GM18498 (cell line): ENCODE data around the gene HOMEZ.

Source experiments
- ATAC-seq: cut with Tn5 transposase; IDR thresholded peaks from one replicate; pipeline ENCODE4 v1.9.1; 2021; ENCODE audit warnings: mild to moderate bottlenecking, moderate library complexity; ENCODE audit not compliant: unreplicated experiment

Gene HOMEZ

DNA sequence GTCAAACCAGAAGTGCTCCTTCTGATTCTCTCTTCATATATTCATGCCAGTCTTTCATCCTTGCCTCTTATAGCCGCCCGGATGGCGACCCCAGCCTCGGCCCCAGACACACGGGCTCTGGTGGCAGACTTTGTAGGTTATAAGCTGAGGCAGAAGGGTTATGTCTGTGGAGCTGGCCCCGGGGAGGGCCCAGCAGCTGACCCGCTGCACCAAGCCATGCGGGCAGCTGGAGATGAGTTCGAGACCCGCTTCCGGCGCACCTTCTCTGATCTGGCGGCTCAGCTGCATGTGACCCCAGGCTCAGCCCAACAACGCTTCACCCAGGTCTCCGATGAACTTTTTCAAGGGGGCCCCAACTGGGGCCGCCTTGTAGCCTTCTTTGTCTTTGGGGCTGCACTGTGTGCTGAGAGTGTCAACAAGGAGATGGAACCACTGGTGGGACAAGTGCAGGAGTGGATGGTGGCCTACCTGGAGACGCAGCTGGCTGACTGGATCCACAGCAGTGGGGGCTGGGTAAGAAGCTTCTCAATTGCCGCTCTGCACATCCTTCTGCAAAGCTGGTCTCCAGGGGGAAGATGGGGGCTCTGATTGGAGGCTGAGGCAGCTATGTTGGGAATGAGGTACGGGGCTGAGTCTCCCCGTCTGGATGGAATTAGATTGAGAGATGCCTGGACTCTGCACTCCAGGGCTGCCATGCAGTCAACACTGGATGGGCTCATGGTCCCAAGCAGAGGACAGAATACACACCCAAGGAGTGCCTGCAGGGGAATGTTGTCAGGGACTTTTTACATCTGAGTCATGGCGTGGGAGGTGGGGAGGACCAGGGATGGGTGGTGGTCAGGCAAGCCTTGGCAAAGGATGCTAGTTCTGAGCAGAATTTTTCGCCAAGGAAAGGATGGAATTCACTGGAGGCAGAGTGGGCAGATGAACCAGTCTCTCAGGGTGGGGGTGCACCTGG, 22.0 kb upstream of the HOMEZ start:
- no peak for ATAC-seq

DNA sequence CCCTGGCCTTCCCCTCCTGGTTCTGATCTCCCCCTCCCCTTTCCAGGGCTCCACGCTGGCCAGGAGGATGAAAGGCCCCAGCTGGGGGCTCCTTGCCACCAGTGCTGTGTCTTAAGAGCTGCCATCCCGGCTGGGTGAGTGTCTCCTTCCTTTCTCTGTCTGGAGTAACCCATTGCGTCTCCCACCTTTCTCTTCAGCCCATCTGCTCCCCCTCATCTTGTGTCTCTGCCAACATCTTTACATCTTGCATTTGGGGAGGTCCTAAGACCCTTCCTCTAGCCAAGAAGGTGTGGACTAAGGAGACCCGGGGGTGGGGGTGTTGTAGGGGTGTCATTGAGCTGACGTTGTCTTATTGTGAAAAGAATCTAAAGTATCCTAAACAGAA, 21.2 kb upstream of the HOMEZ start:
- ATAC-seq, result no peak

DNA sequence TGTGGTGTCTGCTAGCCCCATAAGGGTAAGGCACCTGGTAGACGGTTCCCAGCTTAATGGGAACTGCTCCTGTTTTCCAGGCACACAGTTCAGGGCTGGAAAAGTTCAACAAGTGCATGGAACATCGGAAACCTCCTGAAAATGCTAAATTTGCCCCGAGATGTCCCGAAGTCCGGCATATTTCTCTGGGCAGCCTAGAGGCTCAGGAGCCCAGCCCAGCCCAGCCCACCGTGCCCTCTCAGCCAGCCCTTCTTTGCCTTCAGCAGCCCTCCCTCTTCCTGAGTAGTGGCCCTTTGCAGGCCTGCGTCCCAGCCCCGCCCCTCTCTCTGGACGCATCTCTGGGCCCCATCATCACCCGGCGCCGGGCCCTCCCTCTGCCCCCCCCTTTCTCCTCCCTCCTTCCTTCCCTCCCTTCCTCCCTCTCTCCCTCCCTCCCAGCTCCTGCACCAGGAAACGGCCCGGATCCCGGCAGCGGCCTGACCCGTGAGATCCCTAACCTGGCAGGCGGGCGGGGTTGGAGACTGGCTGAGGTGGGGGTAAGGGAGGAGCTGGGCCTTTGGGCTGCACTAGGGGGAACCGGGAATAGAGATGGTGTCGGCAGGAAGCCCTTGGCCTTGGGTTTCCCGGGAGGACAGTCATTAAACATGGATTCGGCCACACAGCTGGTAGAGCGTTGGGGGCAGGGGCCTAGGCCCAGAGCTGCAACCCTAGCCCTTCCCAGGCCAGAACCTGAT, 20.6 kb upstream of the HOMEZ start, which contains the start of gene BCL2L2:
TSS of gene BCL2L2 (plus strand) at position 422 of the 734 bp plus-strand sequence. CDS start 935 bp downstream, outside the sequence.
- no peak for ATAC-seq

DNA sequence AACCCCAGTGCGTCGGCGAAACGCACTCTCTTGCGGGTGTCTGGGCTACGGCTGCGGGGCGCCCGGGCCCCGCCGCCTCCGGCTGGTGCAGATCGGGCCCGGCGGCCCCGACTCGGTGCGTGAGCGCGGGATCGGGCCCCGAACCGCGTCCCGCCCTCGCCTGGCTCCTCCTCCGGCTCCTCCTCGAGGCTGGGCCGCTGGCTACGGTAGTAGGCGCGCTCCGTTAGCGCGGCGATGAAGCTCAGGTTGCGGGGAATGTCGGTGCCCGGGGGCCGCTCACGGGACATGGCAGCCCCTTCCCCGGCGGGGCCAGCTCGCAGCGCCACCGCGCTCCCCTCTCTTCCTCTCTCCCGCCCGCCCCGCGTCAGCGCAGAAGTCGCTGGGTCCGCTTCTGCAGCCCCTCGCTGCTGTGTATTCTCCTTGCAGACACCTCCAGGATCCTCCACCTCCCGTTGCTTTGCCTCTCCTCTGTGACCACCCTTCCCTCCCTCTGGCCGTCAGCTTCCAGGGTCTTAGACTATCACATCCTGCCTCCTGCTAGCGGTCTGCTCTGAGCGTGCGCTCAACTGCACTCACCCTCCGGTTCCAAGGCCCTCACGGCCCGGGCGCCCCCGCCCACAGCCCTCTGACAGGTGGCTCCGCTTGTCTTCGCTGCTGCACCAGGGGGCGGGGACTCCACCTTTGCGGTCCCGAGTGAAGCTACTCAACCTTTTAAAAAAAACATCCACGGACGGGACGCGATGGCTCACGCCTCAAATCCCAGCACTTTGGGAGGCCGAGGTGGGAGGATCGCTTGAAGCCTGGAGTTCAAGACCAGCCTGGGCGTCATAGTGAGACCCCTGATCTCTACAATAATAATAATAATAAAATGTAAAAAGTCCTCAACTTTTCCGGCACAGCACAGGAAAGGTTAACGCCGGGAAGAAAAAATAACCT, 16.6 kb upstream of the HOMEZ start, which contains the start of gene PPP1R3E:
TSS of gene PPP1R3E (minus strand) at position 570 of the 936 bp plus-strand sequence. CDS start at position 287, 283 bp downstream.
- ATAC-seq, result peak; percentile 32

DNA sequence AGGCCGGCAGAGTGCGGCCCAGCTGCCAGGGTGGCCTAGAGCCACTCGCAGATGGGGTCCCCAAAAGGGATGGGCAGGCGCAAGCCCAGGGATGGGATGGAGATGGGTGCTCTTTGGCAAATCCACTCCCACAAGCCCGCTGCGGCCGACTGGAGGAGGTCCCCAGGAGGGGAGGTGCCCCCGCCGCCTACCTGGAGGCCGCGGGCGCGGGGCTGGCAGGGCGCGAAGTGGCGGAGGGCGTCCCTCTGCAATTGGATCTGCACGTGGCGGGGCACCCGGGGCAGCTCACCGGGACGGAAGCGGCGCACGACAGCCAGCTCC, 16.0 kb upstream of the HOMEZ start:
- ATAC-seq, result peak; percentile 22

DNA sequence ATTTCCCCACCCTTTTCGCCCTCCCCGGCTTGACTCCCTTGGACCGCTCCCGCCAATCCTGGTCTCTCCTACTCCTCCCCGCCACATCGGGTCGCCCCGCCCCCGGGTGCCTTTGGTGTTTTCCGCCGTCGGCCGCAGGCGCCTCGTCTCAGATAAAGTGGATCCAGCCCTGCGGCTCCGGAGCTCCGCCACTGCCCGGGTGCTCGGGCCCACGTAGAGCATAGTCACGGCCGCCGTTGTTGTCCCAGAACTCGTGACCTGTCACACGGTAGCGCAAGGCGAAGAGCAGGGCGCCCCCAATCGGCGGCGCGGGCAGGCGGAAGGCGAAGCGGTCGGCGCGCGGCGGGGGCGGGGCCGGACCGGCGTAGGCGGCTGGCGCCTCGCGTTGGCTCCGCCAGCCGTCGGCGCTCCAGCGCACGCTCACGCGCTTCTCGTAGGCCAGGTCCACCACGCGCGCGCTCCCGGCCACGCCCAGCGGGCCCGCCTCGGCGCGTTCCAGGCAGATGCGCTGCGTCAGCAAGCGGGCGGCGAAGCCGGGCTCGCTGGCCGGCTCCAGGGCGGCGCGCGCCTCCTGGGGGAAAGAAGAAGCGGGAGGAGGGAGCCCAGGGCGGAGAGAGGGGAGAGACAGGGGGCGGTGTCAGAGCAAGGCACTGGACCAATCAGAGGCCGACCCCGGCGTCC, 15.5 kb upstream of the HOMEZ start:
- peak; percentile 79 for ATAC-seq

DNA sequence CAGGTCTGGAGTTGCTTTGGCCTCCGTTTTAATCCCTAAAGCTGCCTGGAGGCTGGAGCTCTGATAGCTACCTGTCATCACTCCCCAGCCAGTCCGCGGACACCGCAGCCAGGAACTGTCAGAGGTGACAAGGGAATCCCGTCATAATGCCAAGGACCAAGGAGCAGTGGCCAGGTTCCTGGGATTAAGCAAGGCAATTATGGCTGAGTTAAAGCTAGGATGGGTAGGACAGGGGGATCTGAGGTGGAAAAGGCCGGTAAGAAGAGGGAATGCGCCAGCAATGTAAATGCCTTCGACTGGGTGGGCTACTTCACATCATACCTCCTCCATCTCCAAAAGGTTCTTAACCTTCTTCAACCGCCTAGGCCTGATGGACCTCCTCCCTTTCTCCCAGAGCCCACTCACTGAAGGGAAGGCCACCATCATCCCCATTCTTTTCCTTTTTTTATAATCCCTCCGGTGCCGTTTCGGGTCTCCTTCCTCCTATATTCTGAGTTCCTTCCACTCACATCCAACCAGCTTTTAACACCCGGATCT, 14.8 kb upstream of the HOMEZ start:
- ATAC-seq, result no peak

DNA sequence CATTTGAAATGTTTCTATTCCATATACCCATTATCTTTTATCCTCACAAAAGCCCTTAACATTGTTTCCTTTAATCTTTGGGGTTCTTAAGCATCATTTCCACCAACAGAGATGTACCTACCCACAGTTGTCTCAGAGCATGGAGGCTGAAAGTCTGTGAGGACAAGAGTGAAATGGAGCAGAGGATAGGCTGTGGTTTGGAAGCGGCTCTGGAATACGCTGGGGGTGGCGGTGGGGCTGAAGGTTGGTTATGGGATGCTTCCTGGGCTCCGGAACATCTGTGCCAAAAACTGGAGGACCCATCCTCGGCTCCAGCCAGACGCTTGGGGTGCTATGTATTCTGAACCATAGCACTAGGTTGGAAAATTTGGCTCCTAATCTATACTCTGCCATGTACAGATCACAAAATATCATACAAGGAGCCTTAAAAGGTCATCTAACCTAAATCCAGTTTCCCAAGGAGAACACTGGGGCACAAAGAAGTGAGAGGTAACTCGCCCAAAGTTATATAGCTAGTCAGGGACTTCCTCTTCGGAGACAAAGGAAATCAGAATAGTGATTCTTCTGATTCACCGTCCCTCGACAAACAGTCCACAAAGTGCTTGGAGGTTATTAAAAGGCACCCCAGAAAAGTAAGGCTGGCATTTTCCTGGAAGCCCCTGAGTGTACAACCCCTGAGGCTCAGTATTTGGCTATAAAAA, 14.2 kb upstream of the HOMEZ start:
- no peak for ATAC-seq

DNA sequence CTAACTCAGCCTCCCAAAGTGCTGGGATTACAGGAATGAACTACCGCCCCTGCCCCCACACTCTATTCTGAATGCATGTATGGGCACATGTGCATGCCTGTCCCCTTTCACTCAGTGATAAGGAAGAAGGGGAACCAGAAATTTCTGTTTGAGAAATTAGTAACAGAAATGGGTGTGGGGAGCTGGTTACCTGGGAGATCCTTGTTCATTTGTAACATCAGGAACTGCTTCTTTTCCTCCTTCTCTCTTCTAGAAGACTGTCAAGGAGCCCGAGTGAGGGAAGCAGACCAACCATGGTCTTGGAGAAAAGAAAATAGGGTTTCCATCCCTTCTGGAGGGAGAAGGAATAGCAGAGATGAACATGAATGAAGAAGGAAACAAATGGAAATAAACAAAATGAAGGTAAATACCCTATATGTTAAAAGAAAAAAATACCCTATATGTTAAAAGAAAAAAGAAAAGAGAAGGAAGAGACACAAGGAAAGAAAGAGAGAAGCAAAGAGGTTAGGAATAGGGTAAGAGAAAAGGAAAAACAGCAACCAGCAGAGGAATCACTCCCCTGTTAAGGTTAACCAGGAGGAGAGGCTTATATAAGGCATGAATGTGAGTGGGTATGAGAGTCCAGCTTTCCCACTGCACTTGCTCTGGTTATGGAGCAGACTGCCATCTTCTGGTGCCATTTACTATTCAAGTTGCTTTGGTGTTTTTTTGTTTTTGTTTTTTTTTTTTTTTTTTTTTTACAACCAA, 13.5 kb upstream of the HOMEZ start:
- ATAC-seq, result no peak

DNA sequence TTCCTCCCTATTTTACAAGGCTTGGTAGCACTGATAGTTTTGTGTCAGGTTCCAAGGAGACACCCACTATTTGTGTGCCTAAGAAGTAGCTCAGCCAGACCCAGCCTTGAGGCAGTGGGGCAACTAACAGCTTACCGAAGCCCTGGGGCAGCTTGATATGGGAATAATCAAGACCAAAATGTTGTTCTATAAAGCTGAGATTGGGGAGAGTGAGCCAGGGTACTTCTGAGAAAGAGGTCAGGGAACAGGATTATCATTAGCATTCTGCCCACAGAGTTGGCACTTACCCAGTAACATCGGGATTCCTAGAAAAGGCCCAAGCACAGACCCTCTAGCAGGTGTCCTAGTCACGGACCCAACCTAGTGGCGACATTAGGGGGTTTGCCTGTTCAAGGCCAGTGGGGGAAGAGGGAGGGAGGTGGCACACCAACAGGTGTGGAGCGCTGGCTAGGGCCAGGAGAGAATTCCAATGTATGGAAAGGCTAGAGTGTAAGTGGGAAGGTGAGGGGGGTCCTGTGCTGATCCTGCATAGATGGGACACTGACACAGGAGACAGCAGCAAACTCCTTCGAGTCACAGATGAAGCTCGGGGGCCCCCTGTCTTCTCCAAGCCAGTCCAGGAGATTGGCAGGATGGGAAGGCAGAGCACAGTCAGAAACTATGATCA, 11.8 kb upstream of the HOMEZ start:
- ATAC-seq, result no peak

DNA sequence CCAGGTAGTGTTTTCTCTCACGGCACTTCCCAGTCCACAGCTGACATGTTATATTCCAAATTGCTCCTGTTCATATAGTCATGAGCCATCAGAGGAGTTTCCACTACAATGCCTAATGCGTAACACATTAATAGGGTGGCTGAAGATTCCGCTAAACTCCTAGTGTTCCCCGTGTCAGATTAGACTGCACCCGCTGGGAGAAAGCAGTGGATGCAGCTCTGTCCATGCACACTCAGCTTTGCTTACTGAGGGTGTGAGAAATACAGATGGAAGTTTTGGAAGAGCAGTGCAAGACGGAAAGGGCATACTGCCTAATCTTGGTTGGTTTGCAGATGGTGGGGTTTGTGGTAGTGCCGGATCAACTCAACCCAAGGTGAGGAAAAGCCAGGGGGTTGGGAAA, 11.2 kb upstream of the HOMEZ start:
- no peak for ATAC-seq

DNA sequence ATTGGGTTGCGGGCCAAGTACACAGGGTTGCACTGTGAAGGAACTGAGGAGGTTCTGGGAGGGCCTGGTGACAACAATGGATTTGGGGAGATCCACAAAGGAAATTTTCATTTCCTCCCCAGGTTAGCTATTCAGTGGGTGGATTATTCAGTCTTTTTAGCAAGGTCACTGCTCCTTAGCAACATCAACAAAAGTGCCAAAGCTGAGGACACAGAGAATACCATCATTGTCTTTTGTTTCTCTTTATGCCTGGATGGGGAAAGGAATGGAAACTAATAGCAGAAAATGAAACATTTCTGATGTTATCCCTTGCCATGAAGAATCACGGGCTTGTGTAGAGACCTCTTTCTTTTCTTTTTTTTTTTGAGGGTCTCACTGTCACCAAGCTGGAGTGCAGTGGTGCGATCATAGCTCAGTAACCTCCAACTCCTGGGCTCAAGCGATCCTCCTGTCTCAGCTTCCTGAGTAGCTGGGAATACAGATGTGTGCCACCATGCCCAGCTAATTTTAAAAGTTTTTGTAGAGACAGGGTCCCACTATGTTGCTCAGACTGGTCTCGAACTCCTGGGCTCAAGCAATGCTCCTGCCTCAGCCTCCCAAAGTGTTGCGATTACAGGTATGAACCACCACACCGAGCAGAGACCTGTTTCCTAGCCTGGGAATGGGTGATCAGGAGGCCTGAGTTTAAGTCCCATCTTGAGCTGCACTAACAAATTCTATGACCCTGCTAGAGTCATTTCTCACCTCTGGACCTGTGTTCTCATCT, 10.3 kb upstream of the HOMEZ start:
- no peak for ATAC-seq

DNA sequence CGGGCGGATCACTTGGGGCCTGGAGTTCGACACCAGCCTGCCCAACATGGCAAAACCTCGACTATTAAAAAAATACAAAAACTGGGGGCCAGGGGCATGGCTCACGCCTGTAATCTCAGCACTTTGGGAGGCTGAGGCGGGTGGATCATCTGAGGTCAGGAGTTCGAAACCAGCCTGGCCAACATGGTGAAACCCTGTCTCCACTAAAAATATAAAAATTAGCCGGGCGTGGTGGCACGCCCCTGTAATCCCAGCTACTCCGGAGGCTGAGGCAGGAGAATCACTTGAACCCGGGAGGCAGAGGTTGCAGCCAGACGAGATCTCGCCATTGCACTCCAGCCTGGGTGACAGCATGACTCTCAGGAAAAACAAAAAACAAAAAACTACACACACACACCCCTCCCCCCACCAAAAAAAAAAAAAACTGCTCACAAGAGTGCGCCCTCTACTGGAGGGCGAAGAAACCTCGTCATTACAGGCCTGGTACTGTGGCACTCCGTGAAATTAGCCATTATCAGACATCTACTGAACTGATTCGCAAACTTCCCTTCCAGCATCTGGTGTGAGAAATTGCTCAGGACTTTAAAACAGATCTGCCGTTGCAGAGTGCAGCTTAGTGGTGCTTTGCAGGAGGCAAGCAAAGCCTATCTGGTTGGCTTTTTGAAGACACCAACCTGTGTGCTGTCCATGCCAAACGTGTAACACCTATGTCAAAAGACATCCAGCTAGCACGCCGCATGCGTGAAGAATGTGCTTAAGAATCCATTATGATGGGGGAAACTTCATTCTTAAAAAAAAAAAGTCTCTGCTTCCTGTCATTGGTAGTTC, 9.0 kb upstream of the HOMEZ start:
- no peak for ATAC-seq

DNA sequence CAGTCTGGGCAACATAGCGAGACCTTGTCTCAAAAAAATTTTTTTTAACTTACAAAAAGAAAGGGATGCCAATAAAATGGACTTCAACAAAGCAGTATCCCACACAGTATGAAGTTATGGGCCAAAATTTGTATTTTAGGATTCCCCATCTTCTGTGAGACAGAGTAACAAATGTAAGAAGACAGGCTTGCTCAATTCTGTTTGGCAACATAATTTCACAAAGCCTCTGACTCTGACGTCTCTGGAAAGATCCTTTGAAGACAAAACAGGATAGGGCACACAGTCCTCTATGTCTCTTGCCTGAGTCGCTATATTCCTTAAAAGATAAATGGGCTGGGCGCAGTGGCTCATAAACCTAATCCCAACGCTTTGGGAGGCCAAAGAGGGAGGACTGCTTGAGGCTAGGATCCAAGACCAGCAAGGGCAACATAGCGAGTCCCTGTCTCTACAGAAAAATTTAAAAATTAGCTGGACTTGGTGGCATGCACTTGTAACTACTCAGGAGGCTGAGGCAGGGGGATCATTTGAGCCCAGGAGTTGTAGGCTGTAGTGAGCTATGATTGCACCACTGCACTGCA, 1.1 kb upstream of the HOMEZ start:
- no peak for ATAC-seq

DNA sequence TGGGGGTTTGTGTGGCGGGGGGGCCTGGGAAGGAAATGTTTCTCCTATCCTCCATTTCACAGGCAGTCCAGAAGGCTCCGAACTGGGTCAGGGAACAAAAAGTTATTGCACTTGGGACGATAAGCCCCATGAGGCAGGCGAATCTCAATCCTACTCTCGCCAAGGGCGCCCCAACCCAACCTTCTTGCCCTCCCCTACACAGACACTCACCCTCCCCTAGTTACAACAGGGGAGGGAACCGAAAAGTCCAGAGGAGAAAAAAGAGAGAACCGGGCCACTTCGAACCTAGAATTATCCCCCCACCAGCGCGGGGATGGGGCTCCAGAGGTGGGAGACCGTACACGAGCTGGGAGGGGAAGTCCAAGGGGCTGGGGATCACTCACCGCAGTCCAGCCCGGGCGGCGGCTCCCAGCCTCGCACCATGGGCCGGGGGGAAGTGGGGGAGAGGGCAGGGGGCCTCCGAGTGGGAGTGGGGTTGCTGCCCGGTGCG, 357 bp downstream of the HOMEZ start:
- ATAC-seq, result peak; percentile 27
